ENCODE data around the gene KIR3DL2.

The KIR3DL2 gene

DNA sequence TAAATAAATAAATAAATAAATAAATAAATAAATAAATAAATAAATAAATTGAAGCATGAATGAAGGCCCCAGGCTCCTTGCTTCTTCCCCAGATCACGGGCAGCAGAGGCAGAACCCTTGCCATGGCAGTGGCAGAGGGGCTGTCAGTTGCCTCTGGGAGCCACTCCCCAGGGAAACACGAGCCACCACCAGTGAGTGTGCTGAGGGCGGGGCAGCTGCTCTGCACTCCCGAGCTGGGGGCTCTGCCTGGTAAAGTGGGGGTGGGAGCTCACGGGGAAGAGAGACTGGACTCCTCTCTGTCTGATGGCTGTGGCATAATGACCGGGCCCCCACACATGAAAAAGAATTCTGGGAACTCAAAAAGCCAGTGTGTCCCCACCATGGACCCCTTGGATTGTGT lies 31.6 kb downstream of the KIR3DL2 start:
- ATAC-seq, result no peak
- TF ChIP-seq SNAI2 (CRISPR knock-in tag; IDR thresholded peaks at IDR 0.05), result no peak
- no peak for TF ChIP-seq ZFP30 (CRISPR knock-in tag; IDR thresholded peaks at IDR 0.05)
- TF ChIP-seq, protein P1, sequence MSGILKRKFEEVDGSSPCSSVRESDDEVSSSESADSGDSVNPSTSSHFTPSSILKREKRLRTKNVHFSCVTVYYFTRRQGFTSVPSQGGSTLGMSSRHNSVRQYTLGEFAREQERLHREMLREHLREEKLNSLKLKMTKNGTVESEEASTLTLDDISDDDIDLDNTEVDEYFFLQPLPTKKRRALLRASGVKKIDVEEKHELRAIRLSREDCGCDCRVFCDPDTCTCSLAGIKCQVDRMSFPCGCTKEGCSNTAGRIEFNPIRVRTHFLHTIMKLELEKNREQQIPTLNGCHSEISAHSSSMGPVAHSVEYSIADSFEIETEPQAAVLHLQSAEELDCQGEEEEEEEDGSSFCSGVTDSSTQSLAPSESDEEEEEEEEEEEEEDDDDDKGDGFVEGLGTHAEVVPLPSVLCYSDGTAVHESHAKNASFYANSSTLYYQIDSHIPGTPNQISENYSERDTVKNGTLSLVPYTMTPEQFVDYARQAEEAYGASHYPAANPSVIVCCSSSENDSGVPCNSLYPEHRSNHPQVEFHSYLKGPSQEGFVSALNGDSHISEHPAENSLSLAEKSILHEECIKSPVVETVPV (CRISPR knock-in tag; IDR thresholded peaks at IDR 0.05), result no peak
- TF ChIP-seq TOX (CRISPR knock-in tag; IDR thresholded peaks at IDR 0.05; ENCODE audit: borderline replicate concordance), result no peak
- TF ChIP-seq ESRRG (CRISPR knock-in tag; IDR thresholded peaks at IDR 0.05), result no peak
- TF ChIP-seq RARB (CRISPR knock-in tag; IDR thresholded peaks at IDR 0.05), result no peak
- TF ChIP-seq ARNTL (CRISPR knock-in tag; IDR thresholded peaks at IDR 0.05; ENCODE audit: borderline replicate concordance, low read depth), result no peak
- no peak for TF ChIP-seq ZNF565 (CRISPR knock-in tag; conservative IDR thresholded peaks at IDR 0.05; ENCODE audit: low read depth)
- no peak for TF ChIP-seq GLIS3 (CRISPR knock-in tag; IDR thresholded peaks at IDR 0.05)
- TF ChIP-seq ZFP3 (CRISPR knock-in tag; IDR thresholded peaks at IDR 0.05), result no peak
- no peak for TF ChIP-seq OSR1 (CRISPR knock-in tag; IDR thresholded peaks at IDR 0.05)
- no peak for TF ChIP-seq ZC3H10 (CRISPR knock-in tag; IDR thresholded peaks at IDR 0.05)
- no peak for TF ChIP-seq ZNF8 (CRISPR knock-in tag; IDR thresholded peaks at IDR 0.05)
- TF ChIP-seq, protein P2, sequence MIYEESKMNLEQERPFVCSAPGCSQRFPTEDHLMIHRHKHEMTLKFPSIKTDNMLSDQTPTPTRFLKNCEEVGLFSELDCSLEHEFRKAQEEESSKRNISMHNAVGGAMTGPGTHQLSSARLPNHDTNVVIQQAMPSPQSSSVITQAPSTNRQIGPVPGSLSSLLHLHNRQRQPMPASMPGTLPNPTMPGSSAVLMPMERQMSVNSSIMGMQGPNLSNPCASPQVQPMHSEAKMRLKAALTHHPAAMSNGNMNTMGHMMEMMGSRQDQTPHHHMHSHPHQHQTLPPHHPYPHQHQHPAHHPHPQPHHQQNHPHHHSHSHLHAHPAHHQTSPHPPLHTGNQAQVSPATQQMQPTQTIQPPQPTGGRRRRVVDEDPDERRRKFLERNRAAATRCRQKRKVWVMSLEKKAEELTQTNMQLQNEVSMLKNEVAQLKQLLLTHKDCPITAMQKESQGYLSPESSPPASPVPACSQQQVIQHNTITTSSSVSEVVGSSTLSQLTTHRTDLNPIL (CRISPR knock-in tag; IDR thresholded peaks at IDR 0.05; ENCODE audit: low read depth), result no peak
- no peak for TF ChIP-seq PPARA (CRISPR knock-in tag; IDR thresholded peaks at IDR 0.05; ENCODE audit: borderline replicate concordance)
- no peak for TF ChIP-seq BACH2 (CRISPR knock-in tag; IDR thresholded peaks at IDR 0.05; ENCODE audit: borderline replicate concordance)
- TF ChIP-seq TCF4 (CRISPR knock-in tag; IDR thresholded peaks at IDR 0.05; ENCODE audit: borderline replicate concordance), result no peak

DNA sequence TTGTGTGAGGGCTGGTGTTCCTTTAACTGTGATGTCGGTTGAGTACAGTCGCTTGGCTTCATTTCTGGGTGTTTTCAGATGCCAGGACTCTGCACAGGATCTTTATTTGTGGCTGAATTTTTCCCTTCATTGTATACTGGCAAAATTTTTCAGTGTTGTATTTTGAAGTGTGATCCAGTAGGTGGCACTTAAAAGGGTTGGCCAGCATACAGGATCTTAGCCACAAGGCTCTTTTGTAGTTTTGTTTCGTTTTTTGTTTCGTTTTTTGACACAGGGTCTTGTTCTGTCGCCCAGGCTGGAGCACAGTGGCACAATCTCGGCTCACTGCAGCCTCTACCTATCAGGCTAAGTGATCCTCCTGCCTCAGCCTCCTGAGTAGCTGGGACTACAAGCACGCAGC lies 32.5 kb downstream of the KIR3DL2 start:
- ATAC-seq, result peak; percentile 63
- TF ChIP-seq, protein P3, sequence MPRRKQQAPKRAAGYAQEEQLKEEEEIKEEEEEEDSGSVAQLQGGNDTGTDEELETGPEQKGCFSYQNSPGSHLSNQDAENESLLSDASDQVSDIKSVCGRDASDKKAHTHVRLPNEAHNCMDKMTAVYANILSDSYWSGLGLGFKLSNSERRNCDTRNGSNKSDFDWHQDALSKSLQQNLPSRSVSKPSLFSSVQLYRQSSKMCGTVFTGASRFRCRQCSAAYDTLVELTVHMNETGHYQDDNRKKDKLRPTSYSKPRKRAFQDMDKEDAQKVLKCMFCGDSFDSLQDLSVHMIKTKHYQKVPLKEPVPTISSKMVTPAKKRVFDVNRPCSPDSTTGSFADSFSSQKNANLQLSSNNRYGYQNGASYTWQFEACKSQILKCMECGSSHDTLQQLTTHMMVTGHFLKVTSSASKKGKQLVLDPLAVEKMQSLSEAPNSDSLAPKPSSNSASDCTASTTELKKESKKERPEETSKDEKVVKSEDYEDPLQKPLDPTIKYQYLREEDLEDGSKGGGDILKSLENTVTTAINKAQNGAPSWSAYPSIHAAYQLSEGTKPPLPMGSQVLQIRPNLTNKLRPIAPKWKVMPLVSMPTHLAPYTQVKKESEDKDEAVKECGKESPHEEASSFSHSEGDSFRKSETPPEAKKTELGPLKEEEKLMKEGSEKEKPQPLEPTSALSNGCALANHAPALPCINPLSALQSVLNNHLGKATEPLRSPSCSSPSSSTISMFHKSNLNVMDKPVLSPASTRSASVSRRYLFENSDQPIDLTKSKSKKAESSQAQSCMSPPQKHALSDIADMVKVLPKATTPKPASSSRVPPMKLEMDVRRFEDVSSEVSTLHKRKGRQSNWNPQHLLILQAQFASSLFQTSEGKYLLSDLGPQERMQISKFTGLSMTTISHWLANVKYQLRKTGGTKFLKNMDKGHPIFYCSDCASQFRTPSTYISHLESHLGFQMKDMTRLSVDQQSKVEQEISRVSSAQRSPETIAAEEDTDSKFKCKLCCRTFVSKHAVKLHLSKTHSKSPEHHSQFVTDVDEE (CRISPR knock-in tag; IDR thresholded peaks at IDR 0.05), result no peak
- TF ChIP-seq, protein P2 (CRISPR knock-in tag; IDR thresholded peaks at IDR 0.05; ENCODE audit: low read depth), result no peak
- TF ChIP-seq ARNTL (CRISPR knock-in tag; IDR thresholded peaks at IDR 0.05; ENCODE audit: borderline replicate concordance, low read depth), result no peak
- TF ChIP-seq TCF4 (CRISPR knock-in tag; IDR thresholded peaks at IDR 0.05; ENCODE audit: borderline replicate concordance), result no peak

DNA sequence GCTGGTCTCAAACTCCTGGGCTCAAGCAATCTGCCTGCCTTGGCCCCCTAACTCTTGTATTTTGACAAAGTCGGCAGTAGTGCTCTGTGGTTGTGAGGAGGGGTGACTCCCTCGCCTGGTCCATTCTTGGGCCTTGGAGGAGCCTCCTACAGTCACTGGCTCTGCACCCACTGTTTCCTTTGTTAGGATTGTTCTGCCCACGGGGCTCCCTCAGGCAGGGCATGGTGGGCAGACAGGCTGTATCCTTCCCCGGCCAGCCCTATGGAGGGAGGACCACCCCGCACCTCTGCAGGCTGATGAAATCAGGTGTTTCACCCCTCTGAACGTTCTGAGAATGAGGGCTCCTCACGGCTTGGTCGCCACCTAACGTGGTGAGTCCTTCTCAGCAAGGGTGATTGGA lies 33.0 kb downstream of the KIR3DL2 start:
- TF ChIP-seq ZNF70 (CRISPR knock-in tag; IDR thresholded peaks at IDR 0.05) (no peak), ESRRG (CRISPR knock-in tag; IDR thresholded peaks at IDR 0.05) (no peak), GLIS3 (CRISPR knock-in tag; IDR thresholded peaks at IDR 0.05) (no peak), PPARA (CRISPR knock-in tag; IDR thresholded peaks at IDR 0.05; ENCODE audit: borderline replicate concordance) (no peak), ZFP3 (CRISPR knock-in tag; IDR thresholded peaks at IDR 0.05) (no peak), SNAI2 (CRISPR knock-in tag; IDR thresholded peaks at IDR 0.05) (no peak), TCF4 (CRISPR knock-in tag; IDR thresholded peaks at IDR 0.05; ENCODE audit: borderline replicate concordance) (no peak), ARNTL (CRISPR knock-in tag; IDR thresholded peaks at IDR 0.05; ENCODE audit: borderline replicate concordance, low read depth) (no peak), CSDC2 (CRISPR knock-in tag; IDR thresholded peaks at IDR 0.05) (no peak), ZC3H10 (CRISPR knock-in tag; IDR thresholded peaks at IDR 0.05) (no peak), ZNF565 (CRISPR knock-in tag; conservative IDR thresholded peaks at IDR 0.05; ENCODE audit: low read depth) (no peak), ZFP30 (CRISPR knock-in tag; IDR thresholded peaks at IDR 0.05) (no peak)
- TF ChIP-seq, protein P1 (CRISPR knock-in tag; IDR thresholded peaks at IDR 0.05), result no peak
- TF ChIP-seq, protein P2 (CRISPR knock-in tag; IDR thresholded peaks at IDR 0.05; ENCODE audit: low read depth), result no peak
- ATAC-seq, result peak; percentile 28; the same call in 1 of the 3 replicates
